KMS-11 (cell line): Measurements from ENCODE around the gene PAH.

Experiments used
- H2AFZ ChIP-seq: fragments of 200-600 bp; sonication (generic); 2 replicates; pipeline ENCODE4 v1.6.1; 2016; ENCODE audit warnings: antibody characterized with exemption, mixed run types, low read depth
- H3K27ac ChIP-seq: fragments of 200-600 bp; sonication (generic); 2 replicates; pipeline ENCODE4 v1.6.1; 2016; ENCODE audit warnings: mild to moderate bottlenecking, mixed run types
- H3K27me3 ChIP-seq: fragments of 200-600 bp; sonication (generic); 2 replicates; pipeline ENCODE4 v1.6.1; 2017; ENCODE audit warnings: mild to moderate bottlenecking, low read depth, mixed run types, moderate library complexity; ENCODE audit not compliant: insufficient read depth
- H3K36me3 ChIP-seq: fragments of 200-600 bp; sonication (generic); 2 replicates; pipeline ENCODE4 v1.6.1; 2017; ENCODE audit warnings: mild to moderate bottlenecking, mixed run types; ENCODE audit not compliant: insufficient read depth
- H3K4me1 ChIP-seq: fragments of 200-600 bp; sonication (generic); 2 replicates; pipeline ENCODE4 v1.6.1; 2016; ENCODE audit warnings: mild to moderate bottlenecking, low read depth, mixed run types; ENCODE audit not compliant: poor library complexity, severe bottlenecking
- H3K4me2 ChIP-seq: fragments of 200-600 bp; sonication (generic); 2 replicates; pipeline ENCODE4 v1.7.0; 2016; ENCODE audit warnings: mild to moderate bottlenecking, mixed run types
- H3K4me3 ChIP-seq: fragments of 200-600 bp; sonication (generic); IDR thresholded peaks from 2 replicates; pipeline ENCODE4 v1.6.1; 2017; ENCODE audit warnings: low read depth, low read length, mixed read lengths; ENCODE audit not compliant: insufficient read depth
- H3K79me2 ChIP-seq: fragments of 200-600 bp; sonication (generic); 2 replicates; pipeline ENCODE4 v1.6.1; 2016; ENCODE audit warnings: low read depth, mixed run types; ENCODE audit not compliant: insufficient read depth
- H3K9ac ChIP-seq: fragments of 200-600 bp; sonication (generic); 2 replicates; pipeline ENCODE4 v1.6.1; 2016; ENCODE audit warnings: mild to moderate bottlenecking, mixed run types
- H4K20me1 ChIP-seq: fragments of 200-600 bp; sonication (generic); 2 replicates; pipeline ENCODE4 v1.6.1; 2016; ENCODE audit warnings: mild to moderate bottlenecking, mixed run types; ENCODE audit not compliant: insufficient read depth
- CTCF ChIP-seq: fragments of 200-600 bp; sonication (generic); conservative IDR thresholded peaks from 2 replicates; pipeline ENCODE4 v1.6.1; 2017; ENCODE audit warnings: low read depth, mild to moderate bottlenecking, antibody characterized with exemption, low read length, moderate library complexity, mixed read lengths

PAH gene

GRCh38 chr12:102918840-102919239, 1.8 kb upstream of the PAH start:
- Histone ChIP-seq H3K4me3 (no peak overlapping the region), H3K4me2 (no peak overlapping the region), H3K9ac (no peak overlapping the region), H3K79me2 (no peaks in the 10 kb centered on the region), H3K27ac (no peak overlapping the region), H3K27me3 (no peaks in the 10 kb centered on the region), H3K4me1 (no peaks in the 10 kb centered on the region), H3K36me3 (no peaks in the 10 kb centered on the region), H2AFZ (no peak overlapping the region), H4K20me1 (no peaks in the 10 kb centered on the region)
- TF ChIP-seq CTCF, result no peak

GRCh38 chr12:102916252-102917025, 605 bp downstream of the PAH start:
- no peak for TF ChIP-seq CTCF
- Histone ChIP-seq H3K36me3 (no peaks in the 10 kb centered on the region), H3K79me2 (no peaks in the 10 kb centered on the region), H2AFZ (peak overlapping the region; percentile 50), H3K27ac (no peak overlapping the region), H4K20me1 (no peaks in the 10 kb centered on the region), H3K4me1 (no peaks in the 10 kb centered on the region), H3K4me3 (no peak overlapping the region), H3K4me2 (no peak overlapping the region), H3K27me3 (no peaks in the 10 kb centered on the region), H3K9ac (no peak overlapping the region)

- H3K79me2 ChIP-seq, result no peaks in the 10 kb centered on the region
- H3K9ac ChIP-seq, result no peak overlapping the region
- no peaks in the 10 kb centered on the region for H3K27me3 ChIP-seq
- no peak overlapping the region for H3K4me3 ChIP-seq
- no peak for TF ChIP-seq CTCF
- no peak overlapping the region for H3K27ac ChIP-seq
- no peak overlapping the region for H2AFZ ChIP-seq
- no peaks in the 10 kb centered on the region for H4K20me1 ChIP-seq
- H3K36me3 ChIP-seq, result no peaks in the 10 kb centered on the region
- no peaks in the 10 kb centered on the region for H3K4me1 ChIP-seq
- H3K4me2 ChIP-seq, result no peak overlapping the region
Observed at GRCh38 chr12:102913453-102914226, 3.4 kb downstream of the PAH start.

GRCh38 chr12:102912258-102912657, 4.8 kb downstream of the PAH start:
- no peak overlapping the region for H3K27ac ChIP-seq
- H3K79me2 ChIP-seq, result no peaks in the 10 kb centered on the region
- H4K20me1 ChIP-seq, result no peaks in the 10 kb centered on the region
- H3K4me1 ChIP-seq, result no peaks in the 10 kb centered on the region
- TF ChIP-seq CTCF, result no peak
- H3K4me3 ChIP-seq, result no peak overlapping the region
- no peak overlapping the region for H2AFZ ChIP-seq
- H3K4me2 ChIP-seq, result no peak overlapping the region
- no peaks in the 10 kb centered on the region for H3K36me3 ChIP-seq
- no peaks in the 10 kb centered on the region for H3K27me3 ChIP-seq
- no peak overlapping the region for H3K9ac ChIP-seq
